GM12878 (cell line): ENCODE data around the gene UNC13B. TPM values are rescaled to one million over a fixed set of nuclear protein-coding genes. Genes with fewer than 3 reads are reported as not detected.

ENCODE experiments used
- ATAC-seq: fragments of 200-7000 bp; cut with Tn5 transposase; 3 replicates; pipeline ENCODE4 v1.9.1; 2020; ENCODE audit warnings: mild to moderate bottlenecking, moderate library complexity
- BruUV-seq: library from RNA; stranded (reverse); fragments of 400-500 nt; replicated peaks from 2 replicates; lab custom pipeline; 2021; lab: Mats Ljungman, UMichigan
- CTCF ChIA-PET: fragments of 300-600 bp; sonication (Branson Sonifier 250); formaldehyde crosslinking; extraction: SDS; loops from one replicate; lab custom pipeline; 2021; ENCODE audit warnings: inconsistent platforms; lab: Yijun Ruan, JAX
- POLR2A ChIA-PET: fragments of 350-600 bp; formaldehyde crosslinking; extraction: SDS; loops from one replicate; lab custom pipeline; 2021; ENCODE audit warnings: inconsistent platforms; lab: Charles Lee
- RAD21 ChIA-PET: fragments of 300-600 bp; sonication (Branson Sonifier 250); formaldehyde crosslinking; loops from one replicate; lab custom pipeline; 2023; ENCODE audit warnings: antibody characterized with exemption; ENCODE audit not compliant: unreplicated experiment; lab: Charles Lee
- SMC1A ChIA-PET: fragments of 300-600 bp; sonication (Branson Sonifier 250); formaldehyde crosslinking; loops from one replicate; lab custom pipeline; 2023; ENCODE audit not compliant: unreplicated experiment, uncharacterized antibody; lab: Charles Lee
- DNase-seq: peaks from one replicate; pipeline ENCODE4 v3.0.0-alpha.2; 2011; ENCODE audit warnings: low read depth, low spot score
- FAIRE-seq: peaks from 3 replicates; lab custom pipeline; 2011; peaks lifted over from hg19 to GRCh38; lab: Jason Lieb, UNC
- H2AFZ ChIP-seq: 2 replicates; pipeline ENCODE4 v1.6.0; 2011; ENCODE audit warnings: low read depth, low read length, control low read depth; ENCODE audit not compliant: control insufficient read depth
- H3K27ac ChIP-seq: 2 replicates; pipeline ENCODE4 v1.5.1; 2011; ENCODE audit warnings: control low read depth; ENCODE audit not compliant: control insufficient read depth, insufficient read depth
- H3K27me3 ChIP-seq, 2 experiments: replicated peaks in 1 of 2; 2 replicates each; pipeline versions ENCODE4 v1.6.0 to v1.6.1; 2011; ENCODE audit warnings: low read length in 1 of 2; ENCODE audit not compliant: control insufficient read depth in 2 of 2, insufficient read depth in 2 of 2
- H3K36me3 ChIP-seq, 2 experiments: 2 replicates each; pipeline ENCODE4 v1.5.1; 2011; ENCODE audit warnings: low read length in 1 of 2; ENCODE audit not compliant: control insufficient read depth in 2 of 2, insufficient read depth in 2 of 2
- H3K4me1 ChIP-seq: 2 replicates; pipeline ENCODE4 v1.6.1; 2011; ENCODE audit warnings: mild to moderate bottlenecking, low read length, moderate library complexity, mixed read lengths; ENCODE audit not compliant: control insufficient read depth, insufficient read depth
- H3K4me2 ChIP-seq: 2 replicates; pipeline ENCODE4 v1.6.0; 2011; ENCODE audit warnings: control low read depth; ENCODE audit not compliant: control insufficient read depth, insufficient read depth
- H3K4me3 ChIP-seq: fragments of 200-600 bp; sonication (generic); 2 replicates; pipeline ENCODE4 v1.5.1; 2016
- H3K79me2 ChIP-seq: 2 replicates; pipeline ENCODE4 v1.6.0; 2011; ENCODE audit warnings: low read length; ENCODE audit not compliant: control insufficient read depth, insufficient read depth
- H3K9ac ChIP-seq: 2 replicates; pipeline ENCODE4 v1.8.0; 2011; ENCODE audit warnings: low read length, control low read depth, mixed read lengths; ENCODE audit not compliant: control insufficient read depth, insufficient read depth
- H3K9me3 ChIP-seq: replicated peaks from 3 replicates; pipeline ENCODE4 v1.5.1; 2011; ENCODE audit warnings: mild to moderate bottlenecking, low read length; ENCODE audit not compliant: control insufficient read depth, insufficient read depth
- H4K20me1 ChIP-seq: 2 replicates; pipeline ENCODE4 v1.6.0; 2011; ENCODE audit not compliant: control insufficient read depth, insufficient read depth
- CUX1 ChIP-seq: IDR thresholded peaks from 2 replicates; pipeline ENCODE4 v1.6.1; 2012; ENCODE audit warnings: improper control_type of control experiment, low read depth, low read length; ENCODE audit not compliant: insufficient replicate concordance
- IRF5 ChIP-seq: fragments of 450-650 bp; IDR thresholded peaks from 2 replicates; pipeline ENCODE4 v1.6.1; 2017; ENCODE audit warnings: borderline replicate concordance
- MYC ChIP-seq: IDR thresholded peaks from 2 replicates; pipeline ENCODE4 v1.6.1; 2011; ENCODE audit warnings: mild to moderate bottlenecking, low read length, moderate library complexity, inconsistent platforms; ENCODE audit not compliant: insufficient read depth, insufficient replicate concordance, insufficient read length, severe bottlenecking
- POLR2A ChIP-seq: IDR thresholded peaks from 2 replicates; pipeline ENCODE4 v1.6.1; 2011; ENCODE audit warnings: low read depth, mild to moderate bottlenecking, low read length
- PRDM15 ChIP-seq: fragments of 450-650 bp; formaldehyde crosslinking; IDR thresholded peaks from 2 replicates; pipeline ENCODE4 v1.4.0; 2020; ENCODE audit warnings: mild to moderate bottlenecking, moderate library complexity
- ZBTB40 ChIP-seq: fragments of 450-650 bp; IDR thresholded peaks from 2 replicates; pipeline ENCODE4 v1.6.1; 2016; ENCODE audit warnings: mild to moderate bottlenecking, moderate library complexity, borderline replicate concordance
- ZNF384 ChIP-seq: IDR thresholded peaks from 2 replicates; pipeline ENCODE4 v1.6.1; 2012; ENCODE audit warnings: low read depth, mild to moderate bottlenecking, low read length, improper control_type of control experiment, borderline replicate concordance
- WGBS: methylation state at CpG from one replicate; pipeline ENCODE4 v1.1.6; 2016; ENCODE audit warnings: low lambda C conversion rate; ENCODE audit not compliant: insufficient replicate concordance, insufficient coverage; ENCODE audit errors: missing lambda C conversion rate; 5-methylcytosine and 5-hydroxymethylcytosine counted together
- in situ Hi-C: fragments of 300-500 bp; cut with MboI; formaldehyde crosslinking; loops from 9 replicates; pipeline ENCODE4 v1.14.3; 2018; ENCODE audit warnings: mixed read lengths
- intact Hi-C: fragments of 100-400 bp; cut with micrococcal nuclease; formaldehyde crosslinking; loops from one replicate; pipeline ENCODE4 v1.14.2; 2022; ENCODE audit not compliant: unreplicated experiment
- polyA plus RNA-seq, 11 experiments: library from polyadenylated mRNA; depleted of rRNA in 4 of 11; unstranded in 6 of 11; stranded (reverse) in 5 of 11; fragments of >200 nt; fragmentation: Nextera tagmentation in 4 of 11; fragmentation: Illumina TruSeq in 1 of 11; extraction: Ambion mirVana in 4 of 11; extraction: Trizol in 1 of 11; gene quantifications; 1 replicate in 1 of 11; 2 replicates in 10 of 11; pipeline versions ENCODE4 v1.2.1 to v1.2.3, GENCODE V29; 2011 to 2016; ENCODE audit warnings: inconsistent platforms in 2 of 11, missing spikeins in 2 of 11, low read depth in 1 of 11
- total RNA-seq, 4 experiments: library from RNA; depleted of rRNA in 3 of 4; stranded (reverse); fragments of >200 nt in 3 of 4; fragmentation: Illumina TruSeq in 1 of 4; extraction: Trizol in 1 of 4; gene quantifications; 2 replicates each; pipeline versions ENCODE4 v1.2.1 to v1.2.3, GENCODE V29; 2013 to 2021

Gene UNC13B
- total and polyA plus RNA-seq, 10 of the 15 experiments (the other 5 are each of a cell fraction or from before 2014, with no cell fraction given) = under 0.01 to 0.42 (median 0.06) TPM; not detected in 4

- ATAC-seq (no peak), FAIRE-seq (no peak), DNase-seq (no peak)
- WGBS = 6% methylated on average over 1 of the region's 1 CpG
- Histone ChIP-seq H3K27ac (no peak overlapping the region), H3K27me3 (no peaks in the 10 kb centered on the region; a peak in 1 of 4 replicates), H3K79me2 (no peaks in the 10 kb centered on the region), H3K36me3 (no peaks in the 10 kb centered on the region), H3K9me3 (no peaks in the 10 kb centered on the region), H3K4me2 (no peak overlapping the region), H3K9ac (no peak overlapping the region), H3K4me1 (peaks cover 5% of the 10 kb centered on the region), H2AFZ (no peak overlapping the region), H3K4me3 (no peak overlapping the region), H4K20me1 (no peaks in the 10 kb centered on the region)
- ChIA-PET POLR2A (no interaction called here), CTCF (interaction anchor here (0.8 kb wide), 1 partner anchor 21 kb away, joined by 3 read pairs; no protein-coding TSS in a partner anchor), RAD21 (no interaction called here), SMC1A (interaction anchor here (0.8 to 2.2 kb wide), 3 partner anchors 12 to 276 kb away, joined by 3 to 4 read pairs (median 3); no protein-coding TSS in a partner anchor)
- intact Hi-C loops = no loop called here
- in situ Hi-C loops = no loop called here
- no TSS peak for BruUV-seq
- no peak for TF ChIP-seq CUX1
- TF ChIP-seq ZBTB40 = no peak
- no peak for TF ChIP-seq POLR2A
- no peak for TF ChIP-seq IRF5
- no peak for TF ChIP-seq ZNF384
- TF ChIP-seq MYC = no peak
- no peak for TF ChIP-seq PRDM15 (CRISPR knock-in tag)
These were observed 115.3 kb downstream of the UNC13B start for GRCh38 chr9:35277171-35277520.
